ENCODE data around the gene ARHGEF26.

Gene ARHGEF26

DNA sequence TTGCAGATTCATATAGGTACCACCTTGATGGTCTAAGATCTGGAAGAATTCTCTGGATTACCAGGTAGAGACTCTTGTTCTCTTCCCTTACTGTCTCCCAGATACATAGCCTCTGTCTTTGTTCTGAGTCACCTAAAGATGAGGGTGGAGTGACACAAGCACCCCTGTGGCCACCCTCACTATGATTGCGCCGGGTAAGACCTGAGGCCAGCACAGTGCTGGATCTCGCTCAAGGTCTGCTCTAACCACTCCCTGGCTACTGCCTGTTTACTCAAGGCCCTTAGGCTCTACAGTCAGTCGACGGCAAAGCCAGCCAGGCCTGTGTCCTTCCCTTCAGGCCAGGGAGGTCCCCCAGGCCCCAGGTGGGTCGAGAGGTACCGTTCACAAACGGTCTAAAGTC, 88.3 kb downstream of the ARHGEF26 start:
- DNase-seq, result no peak

DNA sequence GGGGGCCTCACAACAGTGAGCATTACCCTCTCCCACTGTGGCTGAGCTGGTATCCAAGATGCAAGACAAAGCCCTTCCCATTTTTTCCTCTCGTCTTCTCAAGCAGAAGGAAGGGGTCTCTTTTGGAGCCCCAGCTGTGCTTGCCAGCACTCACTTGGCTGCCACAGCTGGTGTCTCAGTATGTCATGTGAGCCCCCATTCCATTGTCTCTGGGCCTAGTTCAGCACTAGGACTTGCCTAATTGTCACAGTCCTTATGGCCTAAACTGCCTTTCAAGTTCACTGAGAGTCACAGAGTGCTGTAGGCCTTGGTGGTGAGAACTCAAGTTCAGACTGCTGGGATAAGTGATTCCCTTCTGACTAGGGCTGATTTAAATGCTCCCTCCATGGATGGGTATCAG, 89.8 kb downstream of the ARHGEF26 start:
- DNase-seq, result no peak

DNA sequence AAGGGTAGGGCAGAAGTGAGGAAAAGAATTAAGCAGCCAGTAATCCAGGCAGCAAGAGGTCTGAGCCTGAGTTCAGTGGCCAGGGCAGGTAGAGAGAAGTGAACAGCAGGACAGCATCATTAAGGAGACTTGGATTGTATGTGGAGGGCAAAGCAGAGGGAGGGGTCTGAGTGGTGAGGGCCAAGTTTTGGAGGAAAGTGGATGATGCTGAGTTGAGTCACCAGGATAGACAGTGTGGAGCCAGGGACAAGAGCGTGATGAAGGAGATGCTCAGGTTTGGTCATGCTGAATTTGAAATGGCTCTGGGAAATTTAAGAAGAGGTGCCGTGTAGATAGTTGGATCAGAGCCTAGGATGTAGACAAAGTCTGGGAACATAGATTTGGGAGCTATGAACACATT, 93.1 kb downstream of the ARHGEF26 start:
- DNase-seq, result no peak

DNA sequence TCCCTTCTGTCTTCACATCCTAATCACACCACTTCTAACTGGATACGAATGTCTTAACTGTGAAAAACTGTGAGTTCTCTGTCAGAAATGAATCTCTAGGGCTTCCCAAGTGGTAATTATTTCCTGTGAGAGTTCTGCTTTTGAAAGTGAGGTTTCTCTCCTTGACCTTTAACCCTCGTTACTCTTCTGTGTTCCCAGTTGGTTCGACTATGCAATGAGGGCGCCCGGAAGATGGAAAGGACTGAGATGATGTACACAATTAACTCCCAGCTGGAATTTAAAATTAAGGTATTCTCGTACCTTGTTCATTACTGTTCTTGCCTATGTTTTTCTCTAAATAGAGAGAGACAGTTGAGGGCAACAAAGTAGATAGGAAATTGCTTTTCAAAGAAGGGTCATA, 96.5 kb downstream of the ARHGEF26 start:
- DNase-seq, result no peak

DNA sequence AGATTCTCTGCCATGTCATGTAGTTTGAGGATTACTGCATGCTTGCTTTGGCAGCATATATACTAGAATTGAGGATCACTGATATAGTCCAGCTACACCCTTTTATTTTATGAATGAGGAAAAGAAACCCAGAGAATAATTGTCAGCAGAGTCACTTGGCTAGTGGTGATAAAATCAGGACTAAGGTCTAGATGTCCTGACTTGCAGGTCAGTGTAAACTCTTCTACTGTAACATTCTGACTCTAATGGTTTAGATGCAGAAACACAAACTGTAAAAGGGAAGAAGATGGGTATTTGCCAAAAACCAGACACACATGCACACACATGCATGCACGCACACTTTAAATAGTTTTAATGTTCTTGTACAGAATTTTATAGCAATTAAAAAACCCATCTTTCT, 97.5 kb downstream of the ARHGEF26 start:
- DNase-seq, result no peak

DNA sequence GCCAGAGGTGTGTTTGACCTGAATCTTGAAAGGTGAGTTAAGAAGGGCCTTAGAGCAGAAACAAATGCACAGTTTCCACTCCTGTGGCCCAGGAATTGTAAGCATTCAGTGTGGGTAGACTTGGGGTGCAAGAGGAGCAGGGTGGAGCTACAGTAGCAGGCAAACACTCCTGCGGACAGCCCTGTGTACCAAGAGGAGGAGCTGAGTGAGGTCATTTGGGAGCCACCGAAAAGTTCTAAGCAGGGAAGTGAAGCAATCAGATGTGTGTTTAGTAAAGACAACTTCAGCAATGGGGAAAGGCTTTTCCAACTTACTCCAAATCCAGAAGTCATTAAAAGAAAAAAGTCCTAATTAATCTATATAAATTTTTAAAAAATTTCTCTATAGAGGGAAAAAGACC, 99.3 kb downstream of the ARHGEF26 start:
- no peak for DNase-seq

DNA sequence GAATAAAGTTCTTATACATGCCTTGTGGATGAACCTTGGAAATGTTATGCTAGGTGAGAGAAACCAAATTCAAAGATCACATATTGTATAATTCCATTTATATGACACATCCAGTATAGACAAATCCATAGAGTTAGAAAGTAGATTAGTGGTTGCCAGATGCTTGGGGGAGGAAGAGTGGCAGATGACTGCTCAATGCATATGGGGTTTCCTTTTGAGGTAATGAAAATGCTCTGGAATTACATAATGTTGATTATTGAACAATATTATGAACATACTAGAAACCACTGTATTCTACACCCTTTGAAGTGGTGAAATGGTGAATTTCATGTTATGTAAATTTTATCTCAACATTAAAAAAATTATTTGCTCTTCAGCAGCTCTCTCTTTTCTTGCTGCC, 102.3 kb downstream of the ARHGEF26 start:
- DNase-seq, result peak in 1 of 2 donors; percentile 7

DNA sequence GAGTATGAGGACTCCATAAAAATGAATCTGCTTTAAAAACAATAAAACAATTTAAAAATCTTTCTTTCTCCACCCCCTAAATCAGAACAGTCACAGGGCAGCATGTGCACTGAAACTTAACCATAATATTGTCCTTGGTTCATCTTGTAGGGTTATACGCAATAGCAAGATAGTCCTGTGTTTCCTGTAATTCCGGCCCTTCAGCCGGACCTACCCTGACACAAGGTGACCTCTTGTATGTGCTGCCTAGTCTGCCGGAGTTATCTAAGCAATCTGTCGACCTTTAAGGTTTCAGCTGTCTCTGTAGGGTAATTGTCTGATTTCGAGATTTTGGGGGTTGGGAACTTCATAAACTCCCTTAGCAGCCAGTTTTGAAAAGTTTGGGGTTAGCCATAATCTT, 103.2 kb downstream of the ARHGEF26 start:
- DNase-seq, result no peak

DNA sequence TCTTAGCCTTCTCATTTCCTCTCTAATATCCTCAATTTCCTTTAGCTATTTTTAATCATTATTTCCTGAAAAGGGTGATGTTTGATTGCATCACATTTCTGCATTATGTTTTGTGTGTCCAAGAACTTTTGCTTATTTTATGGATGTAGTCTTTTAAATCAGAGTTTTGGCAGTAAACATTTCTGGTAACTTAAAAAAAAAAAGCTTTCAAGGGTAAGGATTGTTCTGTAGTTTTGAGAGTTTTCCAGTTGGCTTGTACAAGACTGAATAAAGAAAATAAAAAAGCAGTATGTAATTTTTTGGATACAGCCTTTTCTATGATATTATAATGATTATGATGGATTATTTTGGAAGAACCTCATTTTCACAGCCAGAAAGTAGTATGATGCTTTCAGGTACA, 103.7 kb downstream of the ARHGEF26 start:
- DNase-seq, result no peak

DNA sequence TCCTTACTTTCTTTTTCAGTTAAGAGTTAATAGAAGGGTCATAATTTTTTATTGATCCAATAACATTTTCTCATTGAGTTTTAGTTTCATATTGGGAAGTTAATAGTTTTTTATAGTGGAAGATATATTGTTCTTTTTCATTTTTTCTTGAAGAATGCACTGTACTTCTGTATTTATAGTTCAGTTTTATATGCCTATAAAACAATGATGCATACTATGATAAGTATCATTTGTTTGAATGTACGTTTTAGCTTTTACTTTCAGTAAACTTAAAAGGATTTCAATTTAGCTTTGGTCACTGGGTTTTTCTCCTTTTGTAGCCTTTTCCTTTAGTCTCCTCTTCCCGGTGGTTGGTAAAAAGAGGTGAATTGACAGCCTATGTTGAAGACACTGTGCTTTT, 104.3 kb downstream of the ARHGEF26 start:
- no peak for DNase-seq

DNA sequence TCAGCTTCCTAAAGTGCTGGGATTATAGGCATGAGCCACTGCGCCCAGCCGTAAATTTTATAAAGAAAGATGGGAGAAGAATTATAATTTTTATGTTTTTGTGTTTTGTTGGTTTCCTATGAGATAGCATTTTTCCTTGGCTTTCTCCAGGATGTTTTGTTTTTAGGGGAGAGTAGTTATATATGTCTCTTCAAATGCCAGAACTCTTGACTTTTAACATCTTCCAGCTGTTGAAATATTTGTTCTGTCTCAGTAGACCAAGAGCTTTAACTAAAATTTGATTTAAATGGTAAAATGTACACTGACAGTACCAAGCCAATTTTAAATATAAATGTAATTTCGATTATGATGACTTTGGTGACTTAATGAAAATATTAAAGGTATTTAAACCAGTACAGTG, 106.3 kb downstream of the ARHGEF26 start:
- no peak for DNase-seq

DNA sequence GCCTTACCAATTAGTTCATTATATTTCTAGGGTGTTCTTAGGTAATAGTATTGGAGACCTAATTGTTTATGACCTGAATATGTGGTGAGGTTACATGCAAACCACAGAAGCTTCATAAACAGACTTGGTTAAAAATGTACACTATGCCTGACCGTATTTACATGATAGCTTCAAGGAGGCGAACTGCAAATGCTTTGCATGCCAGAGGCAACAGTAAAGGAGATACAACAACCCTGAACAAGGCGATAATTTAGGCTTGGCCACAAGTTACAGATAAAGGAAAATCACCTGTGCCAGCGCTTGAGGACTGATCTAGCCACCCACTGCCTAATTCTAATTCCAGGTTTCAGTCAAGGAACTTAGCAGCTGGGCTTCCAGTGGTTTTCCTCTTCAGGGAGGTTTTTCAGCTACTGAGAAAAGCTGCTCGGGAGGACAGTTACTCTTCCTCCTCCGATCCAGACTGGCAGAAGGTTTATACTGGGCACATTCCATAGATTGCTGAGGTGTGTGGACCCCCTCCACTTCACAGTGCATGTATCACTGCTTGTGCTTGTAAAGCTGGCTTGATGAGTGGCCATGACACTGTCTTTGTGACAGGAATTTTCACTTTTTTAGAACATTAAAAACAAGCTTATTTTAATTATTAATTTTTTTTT, 107.5 kb downstream of the ARHGEF26 start:
- DNase-seq, result no peak

DNA sequence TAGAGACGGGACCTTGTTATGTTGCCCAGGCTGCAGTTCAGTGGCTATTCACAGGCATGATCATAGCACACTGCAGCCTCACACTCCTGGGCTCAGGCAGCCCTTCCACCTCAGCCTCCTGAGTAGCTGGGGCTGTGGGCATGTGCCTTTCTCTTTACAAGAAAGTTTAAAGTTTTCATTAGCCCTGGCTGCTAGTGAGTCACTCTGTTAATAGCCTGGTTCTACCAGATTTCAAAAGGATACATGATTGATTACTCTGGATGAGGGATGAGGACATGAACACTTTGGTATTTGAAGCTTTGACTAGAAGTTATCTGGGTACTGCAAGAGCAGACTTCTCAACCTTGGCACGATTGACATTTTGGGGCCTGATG, 108.0 kb downstream of the ARHGEF26 start:
- DNase-seq, result no peak

DNA sequence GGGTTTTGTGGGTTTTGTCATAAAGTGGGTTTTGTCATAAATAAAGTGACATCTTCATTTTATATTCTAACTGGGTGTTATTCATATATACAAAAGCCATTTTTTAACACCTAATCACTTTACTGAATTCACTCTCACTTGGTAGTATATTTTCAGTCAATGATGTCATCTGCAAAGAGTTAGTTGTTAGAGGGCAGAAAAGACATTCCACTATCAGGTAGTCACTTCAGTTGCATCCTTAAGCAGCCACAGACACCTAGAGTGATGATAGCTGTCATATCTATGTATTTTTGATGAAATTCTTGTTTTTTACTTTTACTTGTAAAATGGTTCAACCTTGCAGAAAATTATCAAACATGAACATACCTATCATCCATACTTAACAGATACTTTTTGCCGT, 114.1 kb downstream of the ARHGEF26 start:
- no peak for DNase-seq

DNA sequence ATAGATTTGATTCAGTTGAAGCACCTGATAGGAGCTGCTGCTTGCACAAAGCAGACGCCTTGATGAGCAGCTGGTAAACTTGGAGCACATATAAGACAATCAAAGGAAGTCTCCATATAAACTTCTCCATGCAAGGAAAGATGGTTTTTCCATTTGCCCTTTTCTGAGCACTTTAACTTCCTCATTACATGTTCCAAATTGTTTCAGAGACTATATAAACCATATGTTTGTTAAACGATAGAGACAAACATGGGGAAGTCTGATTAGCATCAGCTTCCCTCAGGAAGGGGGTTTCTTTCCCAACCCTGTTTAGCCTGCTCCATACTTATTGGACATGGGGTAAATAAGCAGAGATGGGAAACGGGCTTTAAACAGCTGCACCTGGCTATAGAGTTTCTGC, 115.1 kb downstream of the ARHGEF26 start:
- DNase-seq, result no peak

DNA sequence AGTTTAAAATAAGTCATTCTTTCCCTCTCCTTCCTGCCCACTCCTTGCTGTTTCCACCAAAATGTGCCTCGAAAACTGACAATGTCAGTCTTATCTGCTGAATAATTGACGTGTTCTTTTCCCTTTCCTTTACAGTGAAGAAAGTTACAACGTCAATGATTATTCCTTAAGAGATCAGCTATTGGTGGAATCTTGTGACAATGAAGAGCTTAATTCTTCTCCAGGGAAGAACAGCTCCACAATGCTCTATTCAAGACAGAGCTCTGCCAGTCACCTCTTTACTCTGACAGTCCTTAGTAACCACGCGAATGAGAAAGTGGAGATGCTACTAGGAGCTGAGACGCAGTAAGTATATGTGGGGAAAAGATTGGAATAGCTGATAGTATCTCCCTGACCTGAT, 119.0 kb downstream of the ARHGEF26 start:
- DNase-seq, result no peak

DNA sequence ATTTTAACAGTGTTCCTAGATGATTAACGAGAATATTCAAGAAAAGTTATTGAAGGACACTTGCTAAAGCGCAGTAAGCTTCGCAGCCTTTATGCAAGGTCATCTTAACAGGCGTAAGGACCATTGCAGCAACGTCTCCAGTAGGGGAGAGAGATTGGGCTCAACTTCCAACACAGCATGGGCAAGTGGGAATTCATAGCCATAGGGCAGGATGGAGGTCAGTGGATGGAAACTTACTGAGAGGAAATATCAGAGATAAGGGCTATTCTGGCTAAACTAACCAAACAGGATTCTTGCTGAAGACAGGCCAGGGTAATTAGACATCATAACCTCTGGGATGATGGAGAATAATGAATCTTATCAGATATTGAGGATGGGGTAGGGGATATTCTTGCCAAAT, 120.3 kb downstream of the ARHGEF26 start:
- no peak for DNase-seq

DNA sequence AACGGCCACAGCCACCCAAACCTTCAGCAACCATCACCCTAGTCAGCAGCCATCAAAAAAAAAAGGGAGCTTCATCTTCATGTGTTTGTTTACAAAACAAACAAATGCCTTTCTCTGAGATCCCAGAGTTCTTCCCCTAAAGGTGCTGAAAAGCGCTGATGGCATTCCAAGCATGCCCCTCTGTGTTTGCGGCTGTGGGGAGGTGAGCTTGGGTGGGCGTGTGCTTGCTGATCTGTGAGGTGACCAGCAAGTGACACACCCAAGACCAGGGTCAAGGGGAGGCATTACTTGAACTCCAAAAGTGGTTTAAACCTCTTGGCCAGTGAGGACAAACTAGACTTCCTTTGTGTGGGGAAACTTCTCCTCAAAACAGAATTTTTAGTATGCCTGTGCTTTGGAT, 121.6 kb downstream of the ARHGEF26 start:
- no peak for DNase-seq

DNA sequence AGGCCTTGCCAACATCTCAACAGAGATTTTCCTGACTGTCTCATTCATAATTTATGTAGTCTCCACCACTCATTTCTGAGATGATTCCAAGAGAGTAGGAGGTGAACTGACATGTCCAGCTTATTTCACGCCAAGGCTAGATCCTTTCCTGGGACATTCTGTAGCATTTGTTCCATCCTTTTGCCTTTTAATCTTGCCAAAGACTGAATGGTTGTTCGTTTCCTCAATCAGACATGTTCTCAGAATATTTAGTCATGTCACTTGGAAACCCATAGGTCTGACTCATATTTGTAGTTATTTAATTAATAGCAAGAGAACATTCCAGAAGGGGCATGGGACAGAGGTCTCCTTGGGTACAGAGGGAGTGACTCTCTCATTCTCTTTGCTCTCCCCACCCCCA, 122.2 kb downstream of the ARHGEF26 start:
- no peak for DNase-seq

DNA sequence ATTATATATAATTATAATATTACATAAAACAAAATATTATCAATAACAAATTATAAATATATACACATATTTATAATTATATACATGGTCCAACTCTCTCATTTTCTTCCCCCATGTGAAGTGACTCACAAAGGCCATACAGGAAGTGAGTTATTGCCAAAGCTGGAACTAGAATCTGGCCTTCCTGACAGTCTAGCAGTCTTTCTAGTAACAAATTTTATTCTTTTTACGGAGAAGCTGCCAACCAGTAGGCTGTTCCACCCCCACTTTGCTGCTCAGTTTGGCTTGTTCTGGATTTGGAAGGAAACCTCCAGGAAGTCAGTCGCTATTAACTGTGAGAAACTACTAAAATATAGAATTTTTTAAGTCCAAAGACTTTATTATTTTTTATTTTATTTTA, 123.5 kb downstream of the ARHGEF26 start:
- peak; percentile 35 to 51 for DNase-seq

DNA sequence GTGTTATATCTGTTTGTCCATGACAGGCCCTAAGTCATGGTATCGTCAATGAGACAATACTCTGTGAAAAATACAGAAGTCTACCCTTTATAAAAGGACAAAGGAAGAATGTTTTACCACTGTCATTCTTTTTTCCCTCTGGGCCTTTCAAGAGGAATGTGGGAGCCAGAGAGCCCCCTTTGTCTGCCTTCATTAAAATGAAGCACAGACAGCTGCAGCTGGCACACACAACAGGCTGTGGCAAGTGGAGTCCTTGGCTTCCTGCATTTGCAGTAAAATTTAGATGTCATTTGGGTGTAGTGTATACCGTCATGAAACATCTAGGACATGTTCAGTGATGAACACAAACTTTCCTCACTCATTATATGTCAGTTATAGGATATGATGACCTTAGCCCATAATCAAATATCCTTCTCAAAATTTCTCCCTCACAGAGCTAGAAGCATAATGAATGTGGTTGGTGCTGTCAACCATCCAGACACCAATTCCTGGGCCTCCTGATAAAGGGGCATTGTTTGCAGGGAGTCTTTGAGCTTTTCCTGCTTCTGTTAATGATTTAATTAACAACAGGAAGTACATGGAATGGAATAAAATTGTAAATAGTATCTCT, 126.7 kb downstream of the ARHGEF26 start:
- DNase-seq, result no peak

DNA sequence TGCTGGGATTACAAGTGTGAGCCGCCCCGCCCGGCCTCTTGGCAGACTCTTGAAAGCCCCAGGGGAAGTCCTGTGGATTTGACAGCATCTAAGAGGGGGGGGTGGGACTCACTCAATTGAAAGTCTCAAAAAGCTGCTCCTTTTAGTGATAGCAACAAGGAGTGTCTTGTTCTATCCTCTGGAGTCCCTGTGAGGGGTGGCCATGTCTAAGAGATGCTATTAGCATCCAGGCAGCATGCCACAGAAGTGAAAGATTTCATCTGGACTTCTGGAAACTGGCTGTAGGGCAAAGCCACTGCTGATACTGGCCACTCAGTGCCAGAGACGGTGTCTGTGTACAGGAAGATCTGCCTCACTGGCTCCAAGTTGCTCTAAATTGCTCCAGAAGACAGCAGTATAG, 129.1 kb downstream of the ARHGEF26 start:
- no peak for DNase-seq

DNA sequence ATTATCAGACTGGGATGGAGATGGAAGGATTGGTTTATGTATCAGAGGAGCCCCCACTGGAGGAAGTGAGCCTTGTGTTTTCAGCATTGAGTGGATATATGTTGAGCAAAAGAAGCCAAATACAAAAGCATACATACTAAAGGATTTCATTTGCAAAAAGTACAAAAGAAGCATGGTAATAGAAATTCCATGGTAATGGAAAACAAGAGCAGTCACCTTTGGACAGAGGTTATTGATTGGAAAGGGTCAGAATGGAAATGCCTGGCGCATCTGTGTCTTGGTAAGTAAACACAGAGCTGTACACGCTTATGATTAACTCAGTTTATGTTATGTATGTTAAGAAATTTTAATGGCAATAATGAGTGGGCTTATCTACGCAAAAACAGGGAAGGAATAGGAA, 130.4 kb downstream of the ARHGEF26 start:
- DNase-seq, result no peak

DNA sequence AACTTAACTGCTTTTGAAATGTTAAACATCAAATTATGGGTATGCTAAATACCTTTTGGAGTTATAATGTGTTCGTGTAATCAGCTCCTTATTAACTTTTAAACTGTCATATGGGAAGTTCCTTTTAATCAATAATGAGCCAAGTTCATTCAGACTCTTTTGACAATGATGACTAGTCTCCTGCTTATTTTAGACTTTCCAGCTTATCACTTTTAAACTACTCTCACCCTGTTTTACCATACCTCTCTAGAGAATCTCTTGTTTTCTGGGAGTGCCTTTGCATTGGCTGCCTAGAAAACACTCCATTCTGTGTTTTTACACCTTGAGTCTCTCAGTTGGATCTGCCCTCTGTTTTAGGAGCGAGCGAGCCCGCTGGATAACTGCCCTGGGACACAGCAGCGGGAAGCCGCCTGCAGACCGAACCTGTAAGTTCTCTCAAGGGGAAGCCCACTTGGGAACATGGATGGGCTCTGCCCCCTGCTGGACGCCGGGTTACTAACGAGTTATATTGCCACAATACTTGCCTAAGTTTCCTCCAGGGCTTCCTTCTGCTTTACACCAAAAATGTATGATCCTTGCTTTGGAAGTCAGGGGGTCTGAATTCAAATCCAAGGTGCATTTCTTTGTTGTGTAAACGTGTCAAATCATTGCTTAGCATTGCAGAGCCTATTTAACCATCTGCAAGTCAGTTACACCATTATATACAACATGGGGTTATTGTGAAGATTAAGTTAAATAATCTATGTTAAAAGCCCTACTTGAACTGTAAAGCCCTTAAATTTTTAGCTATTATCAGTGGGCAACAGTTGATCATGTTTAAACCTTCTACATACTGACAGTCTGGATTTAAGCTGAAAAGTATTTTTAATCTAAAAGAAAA, 131.8 kb downstream of the ARHGEF26 start:
- DNase-seq, result peak; percentile 87 to 90

Measured in inflammatory macrophage (primary cell).